HG03039 (cell line): ENCODE results near the gene SH2D4B.
A peak's percentile ranks its signal among the peaks of the same experiment; 100 is the strongest.
"Not testable (repeated sequence)": the region's sequence is repeated elsewhere in the genome, so short reads cannot be mapped to it uniquely, and the experiment has no call there.

Source experiments
- ATAC-seq: cut with Tn5 transposase; IDR thresholded peaks from one replicate; pipeline ENCODE4 v1.9.1; 2021; ENCODE audit warnings: mild to moderate bottlenecking, moderate library complexity; ENCODE audit not compliant: unreplicated experiment

The SH2D4B gene

DNA sequence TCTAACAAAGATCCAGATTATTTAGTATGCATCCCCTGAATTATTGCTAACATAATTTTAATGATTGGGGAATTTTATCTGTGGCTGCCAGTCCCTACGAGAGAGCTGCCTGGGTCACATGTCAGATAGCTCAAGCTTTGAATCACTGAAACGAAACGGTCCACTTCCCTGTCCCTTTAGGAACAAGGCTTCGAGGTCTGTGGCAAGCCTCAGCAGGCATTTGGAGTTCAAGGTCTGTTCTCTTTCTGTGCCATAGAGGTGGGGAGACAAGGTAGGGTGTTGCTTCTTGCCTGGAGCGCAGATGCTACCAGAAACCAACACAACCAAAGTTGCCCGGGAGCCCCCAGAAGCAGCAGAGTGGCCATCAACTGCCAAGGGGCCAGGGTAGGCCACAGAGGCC is 13.9 kb upstream of the SH2D4B start:
- no peak for ATAC-seq

- no peak for ATAC-seq
Measured at GRCh38 chr10:80524190-80524909, 13.4 kb upstream of the SH2D4B start.

GRCh38 chr10:80526218-80526617 is 11.5 kb upstream of the SH2D4B start:
- ATAC-seq, result no peak

DNA sequence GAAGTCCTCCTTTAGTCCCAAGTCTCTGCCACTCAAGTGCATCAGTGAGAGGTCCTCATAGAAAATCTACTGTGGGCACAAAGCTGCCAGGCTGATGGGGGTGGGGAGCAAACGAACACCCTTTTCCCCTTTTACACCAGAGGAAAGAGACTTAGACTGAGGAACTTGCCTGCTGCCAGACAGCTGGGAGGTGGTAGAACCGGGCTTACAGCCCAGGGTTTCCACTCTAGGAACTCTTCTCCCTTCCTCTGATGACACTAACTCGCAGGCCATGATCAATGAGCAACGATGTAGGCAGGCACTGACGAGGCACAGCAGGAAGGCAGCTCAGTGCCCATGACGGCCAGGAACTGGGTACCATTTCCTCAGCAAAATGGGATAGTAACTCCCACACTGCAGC is 11.0 kb upstream of the SH2D4B start:
- ATAC-seq, result no peak

DNA sequence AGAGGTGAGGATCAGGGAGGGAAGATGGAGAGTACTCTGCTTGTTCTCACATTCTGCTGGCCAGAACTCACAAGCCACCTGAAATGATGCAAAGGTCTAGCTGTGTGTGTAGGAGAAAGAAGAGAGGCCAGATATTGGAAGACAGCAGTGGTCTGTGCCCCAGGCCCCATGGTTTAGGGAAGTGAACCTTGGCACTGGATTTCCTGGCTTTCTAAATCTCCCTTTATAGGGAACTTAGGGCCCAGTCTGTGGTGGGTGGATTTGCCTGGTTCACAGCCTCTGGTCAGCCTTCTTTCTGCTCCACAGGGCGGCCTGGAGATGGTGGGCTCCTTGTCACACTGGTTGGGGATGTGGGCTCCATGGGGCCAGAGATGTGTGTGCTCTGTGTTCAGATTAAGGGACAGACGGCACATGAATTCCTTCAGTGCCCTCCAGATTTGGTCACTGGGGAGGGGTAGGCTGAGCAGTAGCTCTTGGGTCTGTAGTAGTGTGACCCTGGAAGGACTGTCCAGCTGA is 9.5 kb upstream of the SH2D4B start:
- no peak for ATAC-seq

DNA sequence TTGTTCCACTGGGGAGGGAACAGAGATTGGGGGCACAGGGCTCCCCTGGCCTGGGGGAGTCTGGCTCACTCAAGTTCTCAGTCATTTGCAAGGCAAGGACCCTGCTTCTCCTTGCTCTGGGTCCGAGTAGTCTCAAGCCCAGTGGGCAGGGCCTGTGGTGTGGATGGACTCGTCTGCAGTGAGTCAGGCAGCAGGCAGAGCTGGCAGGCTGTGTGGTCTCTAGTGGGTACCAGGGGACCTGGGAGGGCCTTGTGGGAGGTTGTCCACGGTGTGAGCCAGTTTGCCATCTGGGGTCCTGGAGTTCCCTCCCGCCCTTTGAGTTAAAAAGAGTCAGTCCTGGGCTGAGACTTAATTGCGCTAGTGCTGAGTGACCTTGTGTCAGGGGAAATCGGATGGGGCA is 8.8 kb upstream of the SH2D4B start:
- no peak for ATAC-seq

DNA sequence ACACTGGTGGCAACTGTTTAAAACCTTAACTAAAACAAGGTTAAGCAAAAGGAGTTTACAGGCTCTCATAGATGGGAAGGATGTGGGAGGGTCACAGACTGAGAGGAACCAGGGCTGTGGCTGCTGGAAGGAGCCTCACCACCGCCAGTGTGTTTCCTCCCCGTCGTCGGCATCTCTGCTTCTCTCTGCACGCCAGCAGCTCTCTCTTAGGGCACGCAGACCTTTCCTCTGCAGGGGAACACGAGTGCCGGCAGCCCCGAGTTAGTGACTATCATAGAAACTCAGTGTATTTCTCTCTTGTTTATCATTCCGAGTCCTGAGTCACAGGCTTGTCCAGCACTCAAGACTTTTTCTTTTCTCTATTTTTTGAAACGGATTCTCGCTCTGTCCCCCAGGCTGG is 8.1 kb upstream of the SH2D4B start:
- no peak for ATAC-seq

DNA sequence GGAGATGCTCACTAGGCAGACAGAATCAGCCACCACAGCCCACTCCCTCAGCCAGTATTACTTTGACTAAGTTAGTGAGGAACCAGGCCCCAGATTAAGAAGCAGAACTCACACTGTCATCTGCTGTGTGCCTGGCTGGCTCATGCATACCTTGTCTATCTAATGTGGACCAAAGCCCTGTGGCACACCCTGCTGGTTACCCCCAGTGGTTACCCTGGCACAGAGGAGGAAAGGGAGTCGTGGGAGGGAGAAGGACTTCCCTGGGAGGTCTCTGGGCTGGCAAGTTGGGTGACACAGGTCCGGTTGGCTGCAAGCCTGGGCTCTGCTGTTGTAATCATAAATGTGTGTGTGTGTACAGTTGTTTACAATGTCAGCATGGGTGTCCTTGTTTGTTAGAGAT is 7.5 kb upstream of the SH2D4B start:
- peak; percentile 55 for ATAC-seq

GRCh38 chr10:80530816-80531215 is 6.9 kb upstream of the SH2D4B start:
- ATAC-seq, result no peak

DNA sequence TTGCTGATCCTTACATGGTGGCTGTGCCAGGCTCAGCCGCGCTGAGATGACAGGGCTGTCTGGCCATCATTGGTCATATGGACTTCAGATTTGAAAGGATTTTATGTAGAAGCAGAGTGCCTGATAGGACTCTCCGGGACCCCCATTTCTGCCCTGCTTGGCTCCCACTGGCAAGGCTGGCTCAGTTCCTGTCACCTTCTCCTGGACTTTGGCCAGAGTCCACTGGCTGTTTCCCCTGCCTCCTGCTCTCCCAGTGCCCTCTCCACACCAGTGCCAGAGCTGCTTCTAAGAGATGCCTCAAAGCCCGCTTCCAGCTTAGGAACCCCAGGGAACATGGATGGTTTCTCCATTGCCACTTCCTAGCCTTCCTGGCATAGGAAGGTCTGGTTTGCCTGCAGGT is 5.1 kb upstream of the SH2D4B start:
- ATAC-seq, result no peak

- ATAC-seq, result not testable (repeated sequence)
Measured at GRCh38 chr10:80534059-80534458, 3.6 kb upstream of the SH2D4B start.

GRCh38 chr10:80534646-80535045 is 3.1 kb upstream of the SH2D4B start:
- ATAC-seq, result not testable (repeated sequence)

- peak; percentile 84 for ATAC-seq
Measured at GRCh38 chr10:80535671-80536360, 1.9 kb upstream of the SH2D4B start.

DNA sequence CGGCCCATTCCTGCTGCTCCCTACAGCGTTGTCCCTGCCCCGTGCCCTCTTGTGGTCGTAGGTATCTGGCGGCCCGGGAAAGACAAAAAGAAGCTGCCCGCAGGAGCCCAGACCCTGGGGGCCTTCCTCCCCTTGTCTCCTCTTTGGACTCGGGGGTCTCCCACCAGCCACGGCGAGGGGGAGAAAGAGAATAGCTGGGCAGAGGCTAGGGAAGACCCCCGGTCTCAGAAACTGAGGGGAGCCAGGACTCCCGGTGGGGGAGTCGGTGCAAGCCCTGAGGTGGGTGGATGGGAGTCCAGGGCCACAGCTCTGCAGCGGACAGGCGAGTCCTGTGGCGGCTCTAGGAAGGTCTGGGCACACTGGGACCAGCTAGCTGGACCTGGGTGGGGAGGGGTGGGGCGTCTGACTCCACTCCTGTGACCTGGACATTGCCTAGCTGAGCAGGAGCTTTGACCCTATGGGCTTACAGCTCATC is 1.3 kb upstream of the SH2D4B start:
- ATAC-seq, result no peak

DNA sequence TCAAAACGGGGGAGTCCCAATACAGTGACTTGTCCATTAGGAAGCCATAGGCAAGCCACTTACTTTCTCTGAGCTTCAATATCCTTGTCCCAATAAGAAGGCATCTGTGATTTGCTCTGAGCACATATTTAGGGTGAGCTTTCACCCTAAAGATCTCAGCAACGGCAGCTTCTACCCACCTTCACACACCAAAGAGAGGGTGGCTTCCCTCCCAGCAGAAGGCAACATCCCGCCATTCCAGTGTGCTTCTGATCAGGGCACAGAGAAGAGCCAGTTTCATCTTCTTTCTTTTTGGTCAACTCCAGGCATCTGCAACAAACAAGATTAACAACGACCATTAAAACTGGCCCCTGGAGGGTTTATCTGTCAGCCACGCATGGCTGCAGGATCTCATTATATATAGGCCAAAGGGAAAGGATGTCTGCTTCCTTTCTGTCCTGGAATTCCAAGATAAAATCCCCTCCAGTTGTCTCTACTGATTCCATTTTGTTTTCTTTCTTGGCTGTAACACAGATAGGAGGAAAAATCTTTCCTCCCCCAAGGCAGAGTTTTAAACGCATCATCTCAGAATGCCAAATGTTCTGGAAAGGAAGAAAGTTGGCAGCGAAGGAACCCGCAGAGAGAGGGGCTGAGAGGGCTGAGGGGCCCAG is 491 bp upstream of the SH2D4B start:
- ATAC-seq, result no peak

DNA sequence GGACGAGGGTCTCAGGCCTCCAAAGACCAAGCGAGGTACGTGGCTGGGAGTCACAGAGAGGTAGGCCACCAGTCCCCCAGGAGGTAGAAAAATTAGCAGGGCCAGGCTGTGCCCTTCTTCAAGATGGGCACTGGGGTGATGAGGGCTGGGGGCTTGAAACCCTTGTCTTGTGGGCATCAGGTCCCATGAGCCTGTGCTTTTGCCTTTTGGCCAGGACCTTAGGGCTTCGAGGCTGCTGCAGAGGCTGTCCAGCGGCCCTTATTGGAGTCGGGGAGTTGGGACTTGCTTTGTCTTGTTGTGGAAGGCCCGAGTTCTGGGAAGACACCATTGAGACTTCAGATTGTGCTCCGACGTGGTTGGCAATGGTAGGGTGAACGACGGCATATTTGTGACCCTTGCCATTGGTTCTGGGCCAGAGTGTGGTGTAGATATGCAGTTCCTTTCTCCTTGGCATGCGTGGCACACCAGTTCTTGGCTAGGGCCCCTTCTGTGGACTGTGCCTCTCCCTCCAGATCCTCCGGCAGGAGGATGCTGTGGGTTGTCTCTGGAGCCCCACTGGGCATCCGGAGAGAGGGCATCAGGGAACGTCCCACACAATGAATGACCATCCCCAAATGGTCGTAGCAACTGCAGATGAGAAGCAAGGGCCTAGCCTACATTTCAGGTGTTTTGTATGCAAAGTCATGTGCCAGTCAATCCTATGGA is 931 bp downstream of the SH2D4B start:
- no peak for ATAC-seq

GRCh38 chr10:80539421-80540031 is 1.8 kb downstream of the SH2D4B start:
- ATAC-seq, result no peak

DNA sequence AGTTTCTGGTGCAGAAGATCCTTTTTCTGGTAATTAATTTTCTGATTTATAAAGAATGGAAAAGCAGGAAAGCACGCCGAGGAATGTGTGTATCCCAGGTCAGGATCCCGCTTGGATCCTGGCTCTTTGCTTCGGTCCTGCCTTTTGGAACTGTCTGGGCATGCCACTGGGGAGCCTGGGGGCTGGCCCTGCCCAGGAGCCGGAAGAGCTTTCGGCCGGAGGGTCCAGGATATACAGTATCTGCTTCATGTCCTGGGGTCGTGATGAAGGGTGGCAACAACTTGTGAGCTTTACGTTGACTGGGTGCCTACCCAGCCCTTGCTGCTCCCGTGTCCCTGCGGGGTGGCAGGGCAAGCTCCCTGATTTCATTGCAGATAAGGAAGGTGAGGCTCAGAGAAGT is 2.4 kb downstream of the SH2D4B start:
- no peak for ATAC-seq

- ATAC-seq, result no peak
Measured at GRCh38 chr10:80540618-80540980, 2.9 kb downstream of the SH2D4B start.

DNA sequence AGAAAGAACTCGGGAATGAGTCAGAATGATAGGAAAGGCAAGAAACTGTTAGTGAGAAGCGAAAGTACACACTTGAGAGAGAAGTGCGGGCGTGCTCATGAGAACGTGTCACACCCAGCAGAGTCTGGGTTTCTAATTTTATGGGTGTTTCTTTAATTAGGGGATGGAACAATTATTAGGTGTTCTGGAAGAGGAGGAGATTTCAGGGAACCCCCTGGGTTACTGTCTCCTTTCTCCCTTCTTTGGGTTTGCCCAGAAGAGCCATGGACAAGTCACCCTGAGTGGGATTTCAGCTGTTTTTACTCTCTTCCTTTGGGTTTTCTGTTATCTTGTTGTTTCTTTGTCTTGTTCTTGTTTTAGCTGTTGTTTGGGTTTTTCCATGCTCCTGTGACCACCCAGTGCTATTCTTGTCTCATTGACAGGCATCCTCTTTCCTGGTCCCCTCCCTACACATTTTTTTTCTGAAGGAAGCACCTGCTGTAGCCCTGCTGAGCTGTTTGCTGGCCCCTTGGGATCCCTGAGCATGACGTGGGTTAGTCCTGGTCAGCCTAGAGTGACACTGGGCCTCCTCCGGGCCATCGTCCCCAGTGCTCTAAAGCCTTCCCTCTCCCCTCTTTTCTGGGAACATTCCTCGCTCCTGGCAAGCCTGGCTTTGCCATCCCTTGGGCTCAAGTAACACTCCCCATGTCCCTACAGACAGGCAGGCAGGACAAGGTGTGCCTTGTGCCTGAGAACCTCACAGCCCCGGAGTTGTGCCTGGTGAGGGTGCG is 3.5 kb downstream of the SH2D4B start:
- peak; percentile 53 for ATAC-seq
